ENCODE data around the gene ITGA8. TPM values are rescaled to one million over a fixed set of nuclear protein-coding genes. Genes with fewer than 3 reads are reported as not detected.

ITGA8 gene
- total RNA-seq, 1 donor from 2014 or later, result 6.9 TPM

DNA sequence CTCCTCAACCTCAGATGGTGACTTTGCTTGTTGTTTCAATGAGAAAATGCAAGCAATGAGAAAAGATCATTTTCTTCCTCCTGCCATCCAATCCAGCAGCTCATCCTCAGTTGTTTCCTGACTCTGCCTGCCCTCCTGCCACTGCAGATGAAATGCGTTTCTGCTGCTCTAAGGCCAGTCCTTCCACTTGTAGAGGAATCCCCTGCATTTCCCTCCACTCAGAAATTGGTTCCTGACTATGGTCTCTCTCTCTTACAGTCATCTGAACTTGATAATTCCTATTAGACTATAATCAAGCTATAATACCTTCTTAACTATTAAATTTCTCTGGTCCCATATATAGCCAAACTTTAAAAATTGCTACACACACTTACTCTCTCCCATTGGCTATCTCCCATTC lies 14.4 kb downstream of the ITGA8 start:
- Mint-ChIP-seq H3K27me3 (ENCODE audit: unreplicated experiment) (no peaks in the 10 kb centered on the region), H3K36me3 (ENCODE audit: unreplicated experiment) (no peaks in the 10 kb centered on the region), H3K27ac (ENCODE audit: unreplicated experiment) (no peak overlapping the region), H3K4me3 (ENCODE audit: unreplicated experiment) (no peak overlapping the region), H3K9me3 (ENCODE audit: unreplicated experiment) (no peaks in the 10 kb centered on the region), H3K4me1 (ENCODE audit: unreplicated experiment) (peaks cover under 1% of the 10 kb centered on the region)
- no peak for DNase-seq (ENCODE audit: extremely low spot score, unreplicated experiment)
- TF ChIP-seq, protein P1, sequence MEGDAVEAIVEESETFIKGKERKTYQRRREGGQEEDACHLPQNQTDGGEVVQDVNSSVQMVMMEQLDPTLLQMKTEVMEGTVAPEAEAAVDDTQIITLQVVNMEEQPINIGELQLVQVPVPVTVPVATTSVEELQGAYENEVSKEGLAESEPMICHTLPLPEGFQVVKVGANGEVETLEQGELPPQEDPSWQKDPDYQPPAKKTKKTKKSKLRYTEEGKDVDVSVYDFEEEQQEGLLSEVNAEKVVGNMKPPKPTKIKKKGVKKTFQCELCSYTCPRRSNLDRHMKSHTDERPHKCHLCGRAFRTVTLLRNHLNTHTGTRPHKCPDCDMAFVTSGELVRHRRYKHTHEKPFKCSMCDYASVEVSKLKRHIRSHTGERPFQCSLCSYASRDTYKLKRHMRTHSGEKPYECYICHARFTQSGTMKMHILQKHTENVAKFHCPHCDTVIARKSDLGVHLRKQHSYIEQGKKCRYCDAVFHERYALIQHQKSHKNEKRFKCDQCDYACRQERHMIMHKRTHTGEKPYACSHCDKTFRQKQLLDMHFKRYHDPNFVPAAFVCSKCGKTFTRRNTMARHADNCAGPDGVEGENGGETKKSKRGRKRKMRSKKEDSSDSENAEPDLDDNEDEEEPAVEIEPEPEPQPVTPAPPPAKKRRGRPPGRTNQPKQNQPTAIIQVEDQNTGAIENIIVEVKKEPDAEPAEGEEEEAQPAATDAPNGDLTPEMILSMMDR (IDR thresholded peaks at IDR 0.05), result no peak

DNA sequence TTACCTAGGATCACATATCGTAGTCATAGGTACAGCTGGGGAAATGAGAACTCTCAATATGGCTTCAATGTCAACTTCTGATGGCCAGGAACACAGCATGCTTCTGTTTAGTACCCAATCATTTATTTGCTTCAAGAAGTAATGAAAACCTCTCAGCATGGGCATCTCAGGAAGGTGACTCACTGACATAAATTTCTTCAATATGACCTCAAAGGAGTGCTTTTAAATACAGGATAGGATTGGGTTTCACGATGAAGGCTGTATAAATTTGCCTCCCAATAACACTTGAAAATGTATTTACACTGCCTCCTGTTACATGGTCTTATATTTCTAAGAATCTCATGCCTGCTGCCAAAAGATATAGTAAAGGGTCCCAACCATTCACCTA lies 15.1 kb downstream of the ITGA8 start:
- no peaks in the 10 kb centered on the region for H3K36me3 Mint-ChIP-seq (ENCODE audit: unreplicated experiment)
- TF ChIP-seq, protein P1 (IDR thresholded peaks at IDR 0.05), result no peak
- H3K27ac Mint-ChIP-seq (ENCODE audit: unreplicated experiment), result no peak overlapping the region
- DNase-seq (ENCODE audit: extremely low spot score, unreplicated experiment), result no peak
- H3K27me3 Mint-ChIP-seq (ENCODE audit: unreplicated experiment), result no peaks in the 10 kb centered on the region
- H3K4me3 Mint-ChIP-seq (ENCODE audit: unreplicated experiment), result no peak overlapping the region
- H3K9me3 Mint-ChIP-seq (ENCODE audit: unreplicated experiment), result no peaks in the 10 kb centered on the region
- H3K4me1 Mint-ChIP-seq (ENCODE audit: unreplicated experiment), result peaks cover 8% of the 10 kb centered on the region

DNA sequence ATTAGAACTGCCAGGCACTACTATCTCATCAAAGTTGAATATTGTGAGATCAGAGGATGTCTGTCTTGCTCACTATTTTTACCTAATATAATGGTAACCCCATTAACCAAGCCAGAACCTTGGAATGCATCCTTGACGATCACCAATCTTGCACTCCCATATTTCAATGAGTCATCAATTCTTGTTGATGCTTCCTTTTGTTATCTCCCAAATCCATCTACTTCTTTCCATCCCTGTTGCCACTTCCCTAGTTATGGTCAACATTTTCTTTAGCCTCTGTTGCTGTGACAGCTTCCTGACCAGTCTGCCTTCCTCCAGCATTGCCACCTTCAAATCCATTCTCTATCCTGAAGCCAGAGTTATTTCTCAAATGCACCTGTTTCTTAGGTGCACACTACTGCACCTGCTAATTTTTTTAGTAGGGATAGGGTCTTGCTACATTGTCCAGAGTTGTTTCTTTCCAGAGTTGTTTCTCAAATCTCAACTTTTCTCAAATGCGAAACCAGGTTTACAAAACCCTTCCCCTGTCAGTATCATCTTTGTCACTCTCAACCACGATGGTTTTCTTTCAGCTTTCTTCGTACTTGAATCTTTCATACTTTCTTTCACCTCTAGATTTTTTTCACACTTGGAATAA lies 15.7 kb downstream of the ITGA8 start:
- H3K36me3 Mint-ChIP-seq (ENCODE audit: unreplicated experiment), result no peaks in the 10 kb centered on the region
- TF ChIP-seq, protein P1 (IDR thresholded peaks at IDR 0.05), result no peak
- no peak overlapping the region for H3K27ac Mint-ChIP-seq (ENCODE audit: unreplicated experiment)
- H3K4me3 Mint-ChIP-seq (ENCODE audit: unreplicated experiment), result no peak overlapping the region
- peaks cover 9% of the 10 kb centered on the region for H3K4me1 Mint-ChIP-seq (ENCODE audit: unreplicated experiment)
- no peaks in the 10 kb centered on the region for H3K9me3 Mint-ChIP-seq (ENCODE audit: unreplicated experiment)
- DNase-seq (ENCODE audit: extremely low spot score, unreplicated experiment), result no peak
- H3K27me3 Mint-ChIP-seq (ENCODE audit: unreplicated experiment), result no peaks in the 10 kb centered on the region

DNA sequence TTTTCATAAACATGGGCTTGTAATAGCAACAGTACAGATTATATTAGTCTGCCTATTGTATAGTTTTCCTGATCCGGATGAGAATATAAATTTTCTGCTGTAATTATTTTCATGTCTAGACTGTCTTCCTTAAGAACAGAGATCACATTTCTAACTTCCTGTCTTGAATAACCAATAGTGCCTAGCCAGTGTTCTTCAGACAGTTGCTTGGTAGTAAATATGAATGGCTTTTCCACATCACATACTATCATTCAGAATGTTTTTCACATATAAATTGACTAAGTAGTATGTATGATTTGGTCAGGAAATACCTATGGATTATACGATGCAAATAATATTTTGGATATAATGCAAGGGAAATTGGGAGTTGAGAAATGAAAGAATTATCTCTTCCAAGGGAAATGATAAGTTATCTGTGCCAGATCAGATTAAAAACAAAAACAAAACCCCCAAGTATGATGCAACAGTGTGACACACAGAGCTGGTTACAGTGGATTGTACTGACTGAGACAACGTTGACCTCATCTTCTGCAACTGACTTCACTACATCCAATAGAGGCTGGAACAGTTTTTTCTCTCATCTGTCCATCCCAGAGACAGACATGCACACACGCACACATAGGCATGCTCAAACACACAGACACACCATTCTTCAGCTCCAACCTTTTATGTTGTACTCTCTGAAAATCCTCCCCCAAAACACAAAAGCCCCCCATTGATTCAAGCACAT lies 16.4 kb downstream of the ITGA8 start:
- DNase-seq (ENCODE audit: extremely low spot score, unreplicated experiment), result no peak
- peaks cover 4% of the 10 kb centered on the region for H3K9me3 Mint-ChIP-seq (ENCODE audit: unreplicated experiment)
- H3K27me3 Mint-ChIP-seq (ENCODE audit: unreplicated experiment), result no peaks in the 10 kb centered on the region
- peaks cover 9% of the 10 kb centered on the region for H3K4me1 Mint-ChIP-seq (ENCODE audit: unreplicated experiment)
- no peak overlapping the region for H3K4me3 Mint-ChIP-seq (ENCODE audit: unreplicated experiment)
- TF ChIP-seq, protein P1 (IDR thresholded peaks at IDR 0.05), result no peak
- no peaks in the 10 kb centered on the region for H3K36me3 Mint-ChIP-seq (ENCODE audit: unreplicated experiment)
- no peak overlapping the region for H3K27ac Mint-ChIP-seq (ENCODE audit: unreplicated experiment)

DNA sequence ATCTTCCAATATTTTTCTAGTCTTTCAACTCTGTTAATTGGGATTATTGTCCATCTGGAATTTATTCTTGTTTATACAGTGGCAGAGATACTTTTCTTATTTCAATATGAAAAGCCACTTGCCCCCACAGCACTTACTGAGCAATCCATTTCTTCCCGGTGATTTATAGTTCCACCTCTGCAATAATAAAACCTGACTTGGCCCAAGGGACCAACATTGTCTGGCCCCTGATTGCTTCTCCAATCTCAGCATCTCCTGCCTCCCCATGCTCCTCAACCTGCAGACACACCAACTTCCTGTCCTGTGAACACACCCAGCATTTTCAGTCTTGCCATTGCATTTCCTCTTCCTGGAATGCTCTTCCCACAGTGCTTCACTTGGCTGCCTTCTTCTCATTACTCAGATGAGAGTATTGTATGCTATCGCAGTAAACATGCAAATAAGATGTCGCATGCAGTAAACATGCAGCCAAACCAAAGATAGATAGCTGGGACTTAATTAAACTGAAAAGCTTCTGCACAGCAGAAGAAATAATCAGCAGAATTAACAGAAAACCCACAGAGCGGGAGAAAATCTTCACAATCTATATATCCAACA lies 19.5 kb downstream of the ITGA8 start:
- Mint-ChIP-seq H3K36me3 (ENCODE audit: unreplicated experiment) (no peaks in the 10 kb centered on the region), H3K4me3 (ENCODE audit: unreplicated experiment) (no peak overlapping the region), H3K9me3 (ENCODE audit: unreplicated experiment) (peaks cover 4% of the 10 kb centered on the region), H3K27me3 (ENCODE audit: unreplicated experiment) (no peaks in the 10 kb centered on the region), H3K4me1 (ENCODE audit: unreplicated experiment) (peaks cover 9% of the 10 kb centered on the region), H3K27ac (ENCODE audit: unreplicated experiment) (no peak overlapping the region)
- no peak for DNase-seq (ENCODE audit: extremely low spot score, unreplicated experiment)
- TF ChIP-seq, protein P1 (IDR thresholded peaks at IDR 0.05), result no peak

Data from osteocyte (in vitro differentiated cells).